ENCODE data around the gene TRIM5. TPM values are rescaled to one million over a fixed set of nuclear protein-coding genes. Genes with fewer than 3 reads are reported as not detected.
A peak's percentile ranks its signal among the peaks of the same experiment; 100 is the strongest.

Gene TRIM5
- polyA plus RNA-seq, 3 donors, result 34.1 to 51.7 (median 43.5) TPM

DNA sequence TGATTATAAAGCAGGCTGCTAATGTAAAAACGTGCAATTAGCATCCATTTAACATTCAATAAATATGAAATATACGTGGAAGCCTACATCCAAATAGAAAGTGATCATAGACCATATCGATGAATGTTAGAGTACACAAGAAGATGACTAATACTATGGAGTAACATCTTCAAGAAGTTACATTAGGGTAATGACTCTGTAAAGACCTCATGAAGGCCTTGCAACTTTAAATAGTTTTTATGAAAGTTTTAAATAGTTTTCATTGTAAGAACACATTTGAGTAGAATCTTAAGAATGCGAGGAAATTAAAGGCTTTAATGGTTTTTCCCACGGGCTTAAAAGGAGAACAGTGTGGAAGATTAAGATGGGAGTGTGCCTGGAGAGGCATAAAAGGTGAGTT lies 58.7 kb downstream of the TRIM5 start:
- DNase-seq, result no peak

DNA sequence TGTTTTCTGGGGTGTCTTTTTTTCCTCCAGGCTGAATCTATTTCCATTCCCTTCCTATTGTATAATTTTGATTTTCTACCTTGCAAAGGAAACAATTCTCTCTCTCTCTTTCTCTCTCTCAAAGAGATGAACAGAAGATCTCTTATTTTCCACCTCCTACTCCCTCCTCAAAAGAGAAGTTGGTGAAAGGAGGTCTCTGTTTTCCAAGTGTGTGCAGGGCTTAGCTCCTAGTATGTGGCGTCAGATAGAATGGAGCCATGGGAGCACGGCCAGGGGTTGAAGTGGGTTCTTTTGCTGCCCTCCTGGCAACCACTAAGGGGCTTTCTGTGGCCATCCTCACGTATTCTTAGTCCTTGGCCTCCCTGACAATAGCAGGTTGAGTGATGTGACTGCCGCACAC lies 59.6 kb downstream of the TRIM5 start:
- no peak for DNase-seq

DNA sequence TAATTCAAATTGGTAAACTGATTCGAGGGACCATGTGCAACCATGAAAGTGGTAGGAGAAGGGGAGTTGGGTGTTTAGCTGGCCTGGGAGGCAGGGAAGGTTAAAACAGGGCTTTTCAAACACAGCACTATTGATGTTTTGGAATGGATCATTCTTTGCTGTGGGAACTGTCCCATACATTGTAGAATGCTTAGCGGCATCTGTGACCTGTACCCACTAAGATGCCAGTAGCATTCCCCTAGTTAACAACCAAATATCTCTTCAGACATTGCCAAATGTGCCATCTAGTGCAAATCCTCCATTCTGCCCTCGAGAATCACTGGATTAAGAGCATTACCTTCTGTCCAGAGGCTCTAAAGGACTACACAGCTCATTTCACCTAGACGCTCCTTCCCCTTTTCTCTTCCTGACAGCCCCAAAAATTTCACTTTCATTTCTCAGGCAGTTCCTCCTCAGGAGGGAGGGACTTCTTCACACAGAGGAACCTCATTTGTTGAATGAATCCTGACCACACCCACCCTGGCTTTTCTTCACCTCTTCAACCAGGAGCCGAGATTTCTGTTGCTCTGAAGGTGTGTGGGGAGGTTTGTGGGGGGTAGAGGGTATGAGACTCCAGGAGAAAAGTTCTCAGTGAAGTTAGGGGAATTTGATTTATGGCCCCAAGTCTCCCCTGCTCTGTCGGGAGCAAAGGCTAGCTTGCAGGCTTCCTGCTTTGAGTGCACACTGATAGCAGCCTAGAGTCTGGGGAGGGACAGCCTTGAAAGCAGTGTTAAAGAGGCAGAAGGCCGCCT lies 60.2 kb downstream of the TRIM5 start, which contains the start of gene TRIM34:
TSS of gene TRIM34 (plus strand) at position 513 of the 791 bp plus-strand sequence. CDS start 7,331 bp downstream, outside the sequence.
- DNase-seq, result peak; percentile 35

DNA sequence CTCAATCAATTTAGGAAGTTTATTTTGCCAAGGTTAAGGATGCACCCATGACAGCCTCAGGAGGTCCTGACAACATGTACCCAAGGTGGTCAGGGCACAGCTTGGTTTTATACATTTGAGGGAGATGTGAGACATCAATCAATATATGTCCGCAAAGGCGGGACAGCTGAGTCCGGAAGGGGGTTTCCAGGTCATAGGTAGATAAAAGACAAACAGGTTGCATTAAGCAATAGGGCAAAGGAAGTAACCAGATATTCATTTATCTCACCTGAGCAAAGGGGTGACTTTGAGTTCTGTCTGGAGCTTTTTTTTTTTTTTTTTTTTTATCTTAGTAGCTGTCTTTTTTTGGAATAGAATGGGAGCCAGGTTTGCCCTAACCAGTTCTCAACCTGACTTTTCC lies 62.1 kb downstream of the TRIM5 start:
- DNase-seq, result no peak

DNA sequence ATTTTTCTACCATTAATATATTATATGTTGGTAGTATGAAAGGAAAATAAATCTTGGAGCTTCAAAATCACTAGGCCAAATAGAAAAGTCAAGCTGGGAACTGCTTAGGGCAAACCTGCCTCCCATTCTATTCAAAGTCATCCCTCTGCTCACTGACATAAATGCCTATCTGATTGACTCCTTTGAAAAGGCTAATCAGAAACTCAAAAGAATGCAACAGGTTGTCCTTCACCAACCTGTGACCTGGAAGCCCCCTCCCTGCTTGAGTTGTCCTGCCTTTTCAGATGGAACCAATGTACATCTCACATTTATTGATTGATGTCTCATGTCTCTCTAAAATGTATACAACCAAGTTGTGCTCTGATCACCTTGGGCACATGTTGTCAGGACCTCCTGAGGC lies 63.3 kb downstream of the TRIM5 start:
- no peak for DNase-seq

DNA sequence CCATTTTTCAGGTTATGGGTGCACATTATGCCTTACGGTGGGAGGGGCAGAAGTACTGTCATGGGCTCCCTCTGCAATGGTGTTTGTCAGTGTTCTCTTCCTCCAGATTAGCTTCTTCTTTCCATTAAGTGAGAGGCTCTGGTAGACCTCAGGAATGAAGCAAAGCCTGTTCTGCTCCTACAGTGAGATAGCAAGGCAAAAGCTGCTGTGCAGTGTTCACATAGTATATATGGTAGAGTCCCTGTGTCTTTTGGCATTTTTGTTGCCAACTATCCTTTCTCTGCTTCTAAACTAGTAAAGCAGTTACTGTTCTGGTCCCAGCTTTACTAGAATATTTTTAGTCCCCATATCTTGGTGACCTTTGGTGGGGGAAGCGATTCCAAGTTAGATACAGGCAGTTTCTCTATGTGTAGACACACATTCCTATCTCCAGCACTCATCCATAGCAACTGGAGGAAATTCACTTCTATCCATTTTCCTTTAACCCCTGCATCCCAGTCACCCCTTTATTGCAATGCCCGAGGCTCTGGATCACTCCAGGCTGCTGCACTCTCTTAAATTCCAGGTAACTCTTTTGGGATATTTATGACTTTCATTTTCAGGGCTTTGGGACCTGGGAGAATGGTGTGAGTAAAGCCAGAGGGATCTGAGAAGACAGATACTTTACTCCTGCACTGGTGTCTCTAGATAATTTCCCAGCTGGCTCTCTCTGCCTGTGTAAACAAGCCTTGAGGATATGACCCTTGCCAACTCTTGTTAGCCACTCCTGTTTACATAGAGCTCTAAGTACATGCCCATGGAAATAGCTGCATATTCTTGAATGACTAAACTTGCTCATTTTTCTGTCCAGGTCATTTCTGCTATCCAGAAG lies 64.0 kb downstream of the TRIM5 start:
- no peak for DNase-seq

DNA sequence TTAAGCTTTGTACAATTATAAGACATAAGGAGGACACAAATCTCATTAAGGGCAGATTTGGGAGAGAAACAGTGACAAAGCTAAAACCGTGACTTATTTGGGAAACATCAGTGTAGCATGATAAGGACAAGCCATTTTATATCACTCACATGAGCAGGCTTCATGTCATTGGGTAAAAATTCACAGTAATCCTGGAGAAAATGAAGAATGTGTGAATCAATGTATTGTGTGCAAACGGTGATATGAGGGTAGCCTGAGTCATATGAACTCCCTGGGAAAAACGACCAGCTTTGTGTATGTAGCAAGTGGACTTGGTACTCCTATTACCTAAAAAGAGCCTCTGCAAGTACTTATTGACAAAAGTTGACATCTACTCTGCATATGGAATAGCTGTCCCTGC lies 66.1 kb downstream of the TRIM5 start:
- DNase-seq, result no peak

Other genes with a start within 250 kb of the TRIM5 start
- gene OR51I1, start 243.6 kb downstream of the TRIM5 start, polyA plus RNA-seq (ENCODE audit: insufficient read length in 3 of 3), result not detected
- not detected for gene OR51I2, start 235.8 kb downstream of the TRIM5 start, polyA plus RNA-seq (ENCODE audit: insufficient read length in 3 of 3)
- not detected for gene OR52D1, start 196.4 kb downstream of the TRIM5 start, polyA plus RNA-seq (ENCODE audit: insufficient read length in 3 of 3)
- not detected for gene UBQLN3, start 175.1 kb downstream of the TRIM5 start, polyA plus RNA-seq (ENCODE audit: insufficient read length in 3 of 3)
- gene UBQLNL, start 168.4 kb downstream of the TRIM5 start, polyA plus RNA-seq (ENCODE audit: insufficient read length in 3 of 3), result 1 to 10 TPM in 2 of 3 donors, under 1 TPM in 1; 0.51 to 1.2 (median 1.1) TPM
- gene OR52H1, start 136.5 kb downstream of the TRIM5 start, polyA plus RNA-seq (ENCODE audit: insufficient read length in 3 of 3), result under 1 TPM in 1 of 3 donors, not detected in 2; 0.17 TPM
- gene OR52B6, start 104.2 kb downstream of the TRIM5 start, polyA plus RNA-seq (ENCODE audit: insufficient read length in 3 of 3), result not detected
- 10 to 100 TPM; 20.0 to 38.2 (median 27.1) TPM for gene TRIM6, start 88.4 kb downstream of the TRIM5 start, polyA plus RNA-seq (ENCODE audit: insufficient read length in 3 of 3)
- 1 to 10 TPM; 6.7 to 9.0 (median 7.9) TPM for gene TRIM34, start 60.1 kb downstream of the TRIM5 start, polyA plus RNA-seq (ENCODE audit: insufficient read length in 3 of 3)
- 10 to 100 TPM in 1 of 3 donors, 1 to 10 TPM in 2; 5.3 to 10.8 (median 7.7) TPM for gene TRIM22, start 4.7 kb upstream of the TRIM5 start, polyA plus RNA-seq (ENCODE audit: insufficient read length in 3 of 3)
- not detected for gene OR56B1, start 51.4 kb upstream of the TRIM5 start, polyA plus RNA-seq (ENCODE audit: insufficient read length in 3 of 3)
- gene OR52N4, start 69.2 kb upstream of the TRIM5 start, polyA plus RNA-seq (ENCODE audit: insufficient read length in 3 of 3), result not detected
- not detected for gene OR52N5, start 98.3 kb upstream of the TRIM5 start, polyA plus RNA-seq (ENCODE audit: insufficient read length in 3 of 3)
- not detected for gene OR52N1, start 106.2 kb upstream of the TRIM5 start, polyA plus RNA-seq (ENCODE audit: insufficient read length in 3 of 3)
- not detected for gene OR52N2, start 123.8 kb upstream of the TRIM5 start, polyA plus RNA-seq (ENCODE audit: insufficient read length in 3 of 3)
- gene OR52E6, start 156.8 kb upstream of the TRIM5 start, polyA plus RNA-seq (ENCODE audit: insufficient read length in 3 of 3), result not detected
- gene OR52E8, start 172.6 kb upstream of the TRIM5 start, polyA plus RNA-seq (ENCODE audit: insufficient read length in 3 of 3), result not detected
- gene OR52E4, start 195.6 kb upstream of the TRIM5 start, polyA plus RNA-seq (ENCODE audit: insufficient read length in 3 of 3), result not detected
- not detected for gene OR52E5, start 208.1 kb upstream of the TRIM5 start, polyA plus RNA-seq (ENCODE audit: insufficient read length in 3 of 3)